Right hindlimb (tissue), 1 donor: Measurements from ENCODE around the gene HS3ST5.
A peak's percentile ranks its signal among the peaks of the same experiment; 100 is the strongest.

Experiments
- DNase-seq: peaks from one replicate; pipeline ENCODE4 v3.0.0-alpha.2; 2018

Gene HS3ST5

GRCh38 chr6:114144887-114145851 lies 197.7 kb downstream of the HS3ST5 start:
- no peak for DNase-seq

GRCh38 chr6:114142258-114142657 lies 200.6 kb downstream of the HS3ST5 start:
- DNase-seq, result no peak

GRCh38 chr6:114140416-114140815 lies 202.4 kb downstream of the HS3ST5 start:
- no peak for DNase-seq

- DNase-seq, result no peak
Observed at GRCh38 chr6:114138577-114139248, 204.1 kb downstream of the HS3ST5 start.

GRCh38 chr6:114135363-114135971 lies 207.4 kb downstream of the HS3ST5 start:
- DNase-seq, result no peak

GRCh38 chr6:114133816-114134215 lies 209.0 kb downstream of the HS3ST5 start:
- no peak for DNase-seq

GRCh38 chr6:114131945-114132344 lies 210.9 kb downstream of the HS3ST5 start:
- no peak for DNase-seq

- no peak for DNase-seq
Observed at GRCh38 chr6:114125576-114125975, 217.2 kb downstream of the HS3ST5 start.

- no peak for DNase-seq
Observed at GRCh38 chr6:114121913-114122662, 220.7 kb downstream of the HS3ST5 start.

GRCh38 chr6:114119056-114119455 lies 223.8 kb downstream of the HS3ST5 start:
- no peak for DNase-seq

GRCh38 chr6:114115652-114116051 lies 227.2 kb downstream of the HS3ST5 start:
- no peak for DNase-seq

- DNase-seq, result peak; percentile 47
Observed at GRCh38 chr6:114108119-114109002, 234.5 kb downstream of the HS3ST5 start.

- no peak for DNase-seq
Observed at GRCh38 chr6:114106020-114106419, 236.8 kb downstream of the HS3ST5 start.

- DNase-seq, result no peak
Observed at GRCh38 chr6:114101255-114101654, 241.6 kb downstream of the HS3ST5 start.

- DNase-seq, result no peak
Observed at GRCh38 chr6:114100215-114100994, 242.4 kb downstream of the HS3ST5 start.

GRCh38 chr6:114096561-114097172 lies 246.2 kb downstream of the HS3ST5 start:
- DNase-seq, result no peak

- DNase-seq, result no peak
Observed at GRCh38 chr6:114092943-114093342, 249.9 kb downstream of the HS3ST5 start.

GRCh38 chr6:114090626-114091025 lies 252.2 kb downstream of the HS3ST5 start:
- DNase-seq, result no peak

GRCh38 chr6:114087496-114087895 lies 255.3 kb downstream of the HS3ST5 start:
- DNase-seq, result no peak

GRCh38 chr6:114085211-114085610 lies 257.6 kb downstream of the HS3ST5 start:
- no peak for DNase-seq
